ENCODE results near the gene RPH3AL.
"Not testable (repeated sequence)": the region's sequence is repeated elsewhere in the genome, so short reads cannot be mapped to it uniquely, and the experiment has no call there.

RPH3AL gene

GRCh38 chr17:249236-249993 lies 103.2 kb downstream of the RPH3AL start:
- Mint-ChIP-seq H3K27me3 (peaks cover 0 to 6% of the 10 kb centered on the region in 2 donors), H3K4me1 (peaks cover 0 to 5% of the 10 kb centered on the region in 2 donors), H3K27ac (no peak overlapping the region), H3K9me3 (no peaks in the 10 kb centered on the region), H3K36me3 (no peaks in the 10 kb centered on the region), H3K4me3 (no peak overlapping the region)
- ATAC-seq (replicated peaks) (no peak), DNase-seq (no peak)

DNA sequence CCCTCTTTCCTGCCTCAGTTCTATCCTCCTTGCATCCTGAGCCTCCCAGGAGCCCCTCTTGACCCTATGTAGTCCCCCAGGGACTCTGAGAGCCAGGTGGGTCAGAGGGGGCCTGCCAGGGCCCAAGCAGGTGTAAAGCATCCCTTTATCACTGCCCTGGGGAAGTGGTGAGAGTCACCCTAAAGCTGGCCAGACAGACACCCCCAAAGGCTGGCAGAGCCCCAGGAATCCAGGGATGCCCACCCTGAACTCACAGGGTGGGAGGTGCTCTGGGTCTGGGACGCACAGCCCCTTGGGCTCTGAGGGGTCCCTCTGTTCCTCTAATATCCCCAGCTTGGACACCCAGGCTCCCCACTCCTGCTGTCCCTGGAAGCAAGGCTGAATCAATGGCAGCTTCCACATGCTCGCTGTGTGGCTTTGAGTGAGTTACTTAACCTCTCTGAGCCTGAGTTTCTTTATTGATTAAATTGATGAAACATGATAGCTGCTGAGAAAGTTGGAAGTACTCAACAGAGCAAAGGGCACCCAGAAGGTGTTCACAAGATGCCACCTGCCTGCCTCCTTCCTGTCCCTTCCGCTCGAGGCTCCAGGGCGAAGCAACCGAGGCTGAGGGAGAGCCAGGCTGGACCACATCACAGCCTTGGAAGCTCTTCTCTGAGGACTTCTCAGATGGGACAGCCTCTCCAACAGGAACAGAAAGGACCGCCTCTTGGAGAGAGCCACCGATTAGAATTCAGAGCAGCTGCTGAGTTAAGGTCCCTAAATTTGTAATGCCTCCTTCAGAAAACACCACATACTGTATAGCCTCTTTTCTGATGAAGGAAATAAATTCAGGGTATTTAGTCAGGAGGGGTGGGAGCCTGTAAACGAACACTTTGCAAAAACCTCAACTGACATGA lies 104.0 kb downstream of the RPH3AL start:
- H3K4me3 Mint-ChIP-seq, result no peak overlapping the region
- no peaks in the 10 kb centered on the region for H3K36me3 Mint-ChIP-seq
- ATAC-seq (replicated peaks), result no peak
- H3K27me3 Mint-ChIP-seq, result peaks cover 0 to 6% of the 10 kb centered on the region in 2 donors
- H3K9me3 Mint-ChIP-seq, result no peaks in the 10 kb centered on the region
- H3K27ac Mint-ChIP-seq, result no peak overlapping the region
- peaks cover 0 to 5% of the 10 kb centered on the region in 2 donors for H3K4me1 Mint-ChIP-seq
- no peak for DNase-seq

DNA sequence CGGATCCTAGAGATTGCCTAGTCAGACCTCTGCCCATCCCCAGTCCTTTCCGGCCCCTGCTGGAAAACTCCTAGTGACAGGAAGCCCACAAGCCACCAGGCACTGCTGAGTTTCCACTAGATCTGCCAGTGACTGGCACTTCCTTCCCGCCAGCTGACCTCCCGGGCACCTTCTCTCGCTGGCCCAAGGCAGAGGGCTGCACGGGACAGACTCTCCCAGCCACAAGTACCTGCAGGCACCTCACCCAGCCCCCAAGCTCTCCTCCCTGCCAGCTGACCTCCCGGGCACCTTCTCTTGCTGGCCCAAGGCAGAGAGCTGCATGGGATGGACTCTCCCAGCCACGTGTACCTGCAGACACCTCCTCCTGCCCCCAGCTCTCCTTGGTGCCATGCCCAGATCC lies 104.8 kb downstream of the RPH3AL start:
- DNase-seq (no peak), ATAC-seq (replicated peaks) (no peak)
- Mint-ChIP-seq H3K36me3 (no peaks in the 10 kb centered on the region), H3K27me3 (peaks cover 0 to 6% of the 10 kb centered on the region in 2 donors), H3K9me3 (no peaks in the 10 kb centered on the region), H3K4me1 (peaks cover 0 to 5% of the 10 kb centered on the region in 2 donors), H3K27ac (no peak overlapping the region), H3K4me3 (no peak overlapping the region)

- no peak for ATAC-seq (replicated peaks)
- Mint-ChIP-seq H3K9me3 (no peaks in the 10 kb centered on the region), H3K36me3 (no peaks in the 10 kb centered on the region), H3K27ac (no peak overlapping the region), H3K4me3 (no peak overlapping the region), H3K27me3 (peaks cover 0 to 6% of the 10 kb centered on the region in 2 donors), H3K4me1 (peaks cover 0 to 5% of the 10 kb centered on the region in 2 donors)
- no peak for DNase-seq
These were observed 105.7 kb downstream of the RPH3AL start for GRCh38 chr17:246851-247421.

DNA sequence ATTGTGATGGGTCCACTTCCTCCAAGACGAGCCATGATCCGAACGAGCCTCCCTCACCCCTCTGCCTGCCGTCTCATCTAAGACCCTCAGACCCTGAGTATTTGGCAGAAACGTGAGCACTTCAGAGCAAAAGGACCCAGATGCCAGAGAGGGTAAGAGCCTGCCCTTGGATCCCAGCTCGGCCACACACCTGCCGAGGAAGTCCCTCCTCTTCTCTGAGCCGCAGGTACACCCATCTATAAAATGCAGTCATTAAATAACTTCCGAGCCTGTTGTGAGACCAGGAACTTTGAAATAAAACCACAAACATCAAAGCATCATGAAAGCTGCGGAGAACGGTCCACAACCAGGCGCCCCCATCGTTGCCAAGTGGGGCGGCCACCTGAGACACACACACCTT lies 106.4 kb downstream of the RPH3AL start:
- ATAC-seq (replicated peaks) (no peak), DNase-seq (no peak)
- Mint-ChIP-seq H3K36me3 (no peaks in the 10 kb centered on the region), H3K27me3 (peaks cover 0 to 6% of the 10 kb centered on the region in 2 donors), H3K4me1 (peaks cover 0 to 5% of the 10 kb centered on the region in 2 donors), H3K9me3 (no peaks in the 10 kb centered on the region), H3K4me3 (no peak overlapping the region), H3K27ac (no peak overlapping the region)

DNA sequence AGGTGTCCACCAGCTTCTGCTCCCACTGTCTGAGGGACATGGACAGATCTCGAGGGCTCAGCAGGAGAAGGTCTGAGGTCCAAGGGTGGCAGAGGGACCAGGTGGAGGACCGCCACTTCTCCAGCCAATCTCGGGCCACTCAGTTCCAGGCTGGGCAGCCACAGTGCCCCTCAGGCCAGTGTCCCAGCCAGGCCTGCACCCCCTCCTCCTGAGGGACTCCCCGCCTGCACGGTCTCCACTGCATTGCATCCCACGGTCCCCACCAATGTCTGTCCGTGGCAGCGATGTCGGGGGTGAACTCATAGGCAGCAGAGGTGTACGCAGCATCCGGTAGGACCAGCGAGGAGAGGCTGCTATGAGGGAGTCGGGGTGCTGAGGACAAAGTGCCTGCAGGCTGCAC lies 107.0 kb downstream of the RPH3AL start:
- Mint-ChIP-seq H3K36me3 (no peaks in the 10 kb centered on the region), H3K4me1 (peaks cover 0 to 5% of the 10 kb centered on the region in 2 donors), H3K27ac (no peak overlapping the region), H3K9me3 (no peaks in the 10 kb centered on the region), H3K4me3 (no peak overlapping the region), H3K27me3 (peaks cover 0 to 6% of the 10 kb centered on the region in 2 donors)
- ATAC-seq (replicated peaks) (no peak), DNase-seq (no peak)

- no peak overlapping the region for H3K27ac Mint-ChIP-seq
- no peaks in the 10 kb centered on the region for H3K36me3 Mint-ChIP-seq
- ATAC-seq (replicated peaks) (no peak), DNase-seq (no peak)
- H3K4me3 Mint-ChIP-seq, result no peak overlapping the region
- peaks cover 0 to 6% of the 10 kb centered on the region in 2 donors for H3K27me3 Mint-ChIP-seq
- H3K4me1 Mint-ChIP-seq, result peaks cover 0 to 5% of the 10 kb centered on the region in 2 donors
- no peaks in the 10 kb centered on the region for H3K9me3 Mint-ChIP-seq
These were observed 107.6 kb downstream of the RPH3AL start for GRCh38 chr17:245020-245419.

DNA sequence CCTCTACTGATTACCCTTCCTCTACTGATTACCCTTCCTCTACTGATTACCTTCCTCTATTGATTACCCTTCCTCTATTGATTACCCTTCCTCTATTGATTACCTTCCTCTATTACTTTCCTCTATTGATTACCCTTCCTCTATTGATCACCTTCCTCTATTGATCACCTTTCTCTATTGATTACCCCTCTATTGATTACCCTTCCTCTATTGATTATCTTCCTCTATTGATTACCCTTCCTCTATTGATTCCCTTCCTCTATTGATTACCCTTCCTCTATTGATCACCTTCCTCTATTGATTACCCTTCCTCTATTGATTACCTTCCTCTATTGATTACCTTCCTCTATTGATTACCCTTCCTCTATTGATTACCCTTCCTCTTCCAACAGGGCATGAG lies 108.7 kb downstream of the RPH3AL start:
- not testable (repeated sequence) for H3K4me1 Mint-ChIP-seq; H3K27me3 Mint-ChIP-seq; H3K4me3 Mint-ChIP-seq; H3K9me3 Mint-ChIP-seq; H3K27ac Mint-ChIP-seq; H3K36me3 Mint-ChIP-seq; ATAC-seq (replicated peaks); DNase-seq

- H3K36me3 Mint-ChIP-seq, result no peaks in the 10 kb centered on the region
- H3K4me3 Mint-ChIP-seq, result no peak overlapping the region
- ATAC-seq (replicated peaks), result no peak
- DNase-seq, result no peak
- no peaks in the 10 kb centered on the region for H3K9me3 Mint-ChIP-seq
- H3K27ac Mint-ChIP-seq, result no peak overlapping the region
- H3K4me1 Mint-ChIP-seq, result peaks cover 3 to 14% of the 10 kb centered on the region in 2 donors
- H3K27me3 Mint-ChIP-seq, result peaks cover 9 to 11% of the 10 kb centered on the region in 2 donors
These were observed 113.7 kb downstream of the RPH3AL start for GRCh38 chr17:238964-239259.

DNA sequence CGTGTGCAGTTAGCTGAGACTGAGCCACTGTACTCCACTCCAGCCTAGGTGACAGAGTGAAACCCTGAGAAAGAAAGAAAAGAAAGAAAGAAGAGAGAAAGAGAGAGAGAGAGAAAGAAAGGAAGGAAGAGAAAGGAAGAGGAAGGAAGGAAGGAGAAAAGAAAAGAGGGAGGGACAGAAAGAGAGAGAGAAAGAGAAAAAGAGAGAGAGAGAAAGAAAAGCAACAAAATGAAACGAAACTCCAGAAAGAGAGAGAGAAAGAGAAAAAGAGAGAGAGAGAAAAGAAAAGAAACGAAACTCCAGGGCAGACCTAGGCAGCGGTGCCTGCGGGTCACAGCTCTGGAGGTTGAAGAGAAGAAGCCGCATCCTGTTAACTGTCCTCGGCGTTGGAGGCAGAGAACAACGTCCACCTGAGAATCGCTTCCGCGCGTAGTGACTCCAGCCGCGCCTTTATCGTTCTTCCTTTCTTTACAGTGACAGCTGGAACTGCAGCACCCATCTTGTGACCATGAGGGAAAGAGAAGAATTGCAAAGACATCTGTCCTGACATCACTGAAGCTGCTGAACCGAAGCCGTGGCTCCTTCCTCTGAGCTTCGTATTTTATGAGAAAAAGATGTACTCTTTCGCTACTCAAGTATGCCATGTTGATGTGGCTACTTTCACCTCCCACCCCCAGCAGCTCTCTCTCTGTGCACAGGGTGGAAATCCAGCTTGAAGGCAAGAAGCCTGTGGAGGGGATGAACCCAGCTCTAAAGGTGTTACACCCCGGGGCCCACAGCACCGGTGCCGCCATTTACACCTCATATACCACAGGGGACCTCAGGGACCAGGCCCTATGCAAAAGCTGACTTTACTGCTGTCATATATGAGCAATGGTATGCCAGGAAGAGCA lies 114.3 kb downstream of the RPH3AL start:
- Mint-ChIP-seq H3K9me3 (no peaks in the 10 kb centered on the region), H3K27ac (no peak overlapping the region), H3K36me3 (no peaks in the 10 kb centered on the region), H3K4me3 (no peak overlapping the region), H3K27me3 (peaks cover 9 to 13% of the 10 kb centered on the region in 2 donors), H3K4me1 (peaks cover 3 to 14% of the 10 kb centered on the region in 2 donors)
- DNase-seq, result no peak
- ATAC-seq (replicated peaks), result peak; percentile 19 to 55

DNA sequence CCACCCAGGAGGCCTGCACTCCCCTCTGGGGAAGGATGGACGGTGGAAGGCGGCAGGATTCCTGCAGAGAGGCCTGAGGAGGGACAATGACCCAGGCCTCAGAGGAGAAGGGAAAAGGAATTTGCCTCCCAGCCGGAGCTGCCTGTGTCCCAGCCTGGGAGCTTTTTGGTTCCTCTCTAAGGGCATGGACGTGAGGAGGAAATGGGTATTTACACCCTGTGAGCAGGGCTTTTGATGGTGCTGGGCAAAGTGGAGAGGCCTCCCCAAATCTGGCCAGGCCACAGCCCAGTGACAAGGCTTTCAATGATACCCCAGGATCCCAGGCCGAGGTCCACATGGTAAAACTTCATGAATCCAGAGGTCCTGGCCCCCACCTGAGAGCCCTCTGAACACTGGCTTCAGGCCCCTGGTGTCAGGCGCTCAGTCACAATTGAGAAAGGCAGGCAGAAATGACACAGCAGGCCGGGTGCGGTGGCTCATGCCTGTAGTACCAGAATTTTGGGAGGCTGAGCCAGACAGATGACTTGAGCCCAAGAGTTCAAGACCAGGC lies 115.1 kb downstream of the RPH3AL start:
- ATAC-seq (replicated peaks), result no peak
- Mint-ChIP-seq H3K4me1 (peaks cover 8 to 16% of the 10 kb centered on the region in 2 donors), H3K27me3 (peaks cover 9 to 22% of the 10 kb centered on the region in 2 donors), H3K9me3 (no peaks in the 10 kb centered on the region), H3K27ac (no peak overlapping the region), H3K36me3 (peaks cover 0 to 2% of the 10 kb centered on the region in 2 donors), H3K4me3 (no peak overlapping the region)
- DNase-seq, result no peak

DNA sequence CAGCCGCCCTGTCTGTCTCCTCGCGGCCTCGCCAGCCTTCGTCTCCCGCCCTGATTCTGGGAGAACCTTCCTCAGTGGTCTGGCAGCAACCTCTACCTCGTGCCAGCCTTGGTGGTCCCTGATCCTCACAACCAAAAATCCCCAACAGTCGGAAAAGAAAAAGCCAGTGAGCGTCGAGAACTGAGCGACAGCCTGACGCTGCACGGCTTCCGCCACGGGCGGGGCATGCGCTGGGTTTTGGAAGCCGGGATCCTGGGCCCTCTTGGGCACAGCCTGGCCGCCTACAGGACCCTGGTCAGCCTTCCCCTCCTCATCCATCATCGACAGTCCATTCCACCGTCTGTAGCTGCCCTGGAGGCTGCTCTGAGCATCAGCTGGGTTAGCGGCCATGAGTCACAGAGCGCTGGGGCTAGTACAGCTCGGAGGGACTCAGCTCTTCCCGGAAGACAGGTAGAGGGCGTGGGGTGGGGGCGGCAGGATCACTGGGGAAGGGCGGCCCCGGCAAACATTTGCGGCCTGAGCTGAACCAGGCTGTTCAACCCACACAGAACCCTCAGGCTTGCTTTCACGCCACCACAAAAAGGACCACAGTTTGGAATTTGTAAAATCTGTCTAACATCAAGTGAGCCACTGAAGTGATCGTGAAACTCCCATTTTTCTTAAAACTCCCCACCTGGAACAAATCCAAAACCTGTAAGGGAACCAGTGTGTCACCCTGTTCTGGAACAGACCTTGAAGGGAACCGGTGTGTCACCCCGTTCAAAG lies 115.8 kb downstream of the RPH3AL start:
- Mint-ChIP-seq H3K36me3 (peaks cover 0 to 2% of the 10 kb centered on the region in 2 donors), H3K4me3 (no peak overlapping the region), H3K27me3 (peaks cover 9 to 28% of the 10 kb centered on the region in 2 donors), H3K27ac (no peak overlapping the region), H3K4me1 (peaks cover 11 to 23% of the 10 kb centered on the region in 2 donors), H3K9me3 (no peaks in the 10 kb centered on the region)
- no peak for ATAC-seq (replicated peaks)
- no peak for DNase-seq

Measured in stimulated activated naive B cell treated with anti-CD40 and anti-IgM and Interleukin-4, amounts not matched to agents 10 μg/mL and 1 μg/mL and 100 μg/mL, for 72 hours (primary cell).